Colon (tissue), 2 donors: ENCODE data around the gene DRG2.

Experiments
- FAIRE-seq: peaks from 2 replicates; lab custom pipeline; 2012; peaks lifted over from hg19 to GRCh38; lab: Jason Lieb, UNC
- donor health status: control.
- donor health status: control.

DRG2 gene

GRCh38 chr17:18076936-18077335, 10.8 kb upstream of the DRG2 start:
- no peak for FAIRE-seq

- no peak for FAIRE-seq
These were observed 8.2 kb upstream of the DRG2 start for GRCh38 chr17:18079543-18079942.

DNA sequence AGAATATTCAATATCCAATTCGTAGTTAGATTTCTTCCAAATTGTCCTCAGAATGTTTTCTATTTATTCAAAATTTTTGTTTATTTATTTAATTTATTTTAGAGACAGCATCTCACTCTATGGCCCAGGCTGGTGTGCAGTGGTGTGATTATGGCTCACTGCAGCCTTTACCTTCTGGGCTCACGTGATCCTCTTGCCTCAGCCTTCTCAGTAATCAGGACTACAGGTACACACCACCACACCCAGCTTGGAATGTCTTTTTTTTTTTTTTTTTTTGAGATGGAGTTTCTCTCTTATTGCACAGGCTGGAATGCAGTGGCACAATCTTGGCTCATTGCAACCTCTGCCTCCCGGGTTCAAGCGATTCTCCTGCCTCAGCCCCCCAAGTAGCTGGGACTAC, 3.5 kb upstream of the DRG2 start:
- no peak for FAIRE-seq

DNA sequence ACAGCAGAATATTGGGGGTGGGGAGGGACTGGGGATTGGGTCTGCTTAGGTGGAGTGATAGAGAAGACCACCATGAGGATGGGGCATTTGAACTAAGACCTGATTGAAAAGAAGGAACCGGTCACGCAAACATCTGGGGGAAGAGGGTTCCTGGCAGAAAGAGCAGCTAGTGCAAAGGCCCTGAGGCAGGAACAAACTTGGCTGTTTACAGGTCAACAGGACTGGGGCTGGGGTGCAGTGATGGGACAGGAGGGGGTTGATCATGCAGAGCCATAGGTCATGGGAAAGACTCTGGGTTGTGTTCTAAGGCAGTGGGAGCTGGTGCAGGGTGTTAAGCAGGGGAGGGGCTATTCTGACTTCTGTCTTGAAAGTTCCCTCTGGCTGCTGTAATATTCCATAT, 1.9 kb downstream of the DRG2 start:
- FAIRE-seq: no peak

DNA sequence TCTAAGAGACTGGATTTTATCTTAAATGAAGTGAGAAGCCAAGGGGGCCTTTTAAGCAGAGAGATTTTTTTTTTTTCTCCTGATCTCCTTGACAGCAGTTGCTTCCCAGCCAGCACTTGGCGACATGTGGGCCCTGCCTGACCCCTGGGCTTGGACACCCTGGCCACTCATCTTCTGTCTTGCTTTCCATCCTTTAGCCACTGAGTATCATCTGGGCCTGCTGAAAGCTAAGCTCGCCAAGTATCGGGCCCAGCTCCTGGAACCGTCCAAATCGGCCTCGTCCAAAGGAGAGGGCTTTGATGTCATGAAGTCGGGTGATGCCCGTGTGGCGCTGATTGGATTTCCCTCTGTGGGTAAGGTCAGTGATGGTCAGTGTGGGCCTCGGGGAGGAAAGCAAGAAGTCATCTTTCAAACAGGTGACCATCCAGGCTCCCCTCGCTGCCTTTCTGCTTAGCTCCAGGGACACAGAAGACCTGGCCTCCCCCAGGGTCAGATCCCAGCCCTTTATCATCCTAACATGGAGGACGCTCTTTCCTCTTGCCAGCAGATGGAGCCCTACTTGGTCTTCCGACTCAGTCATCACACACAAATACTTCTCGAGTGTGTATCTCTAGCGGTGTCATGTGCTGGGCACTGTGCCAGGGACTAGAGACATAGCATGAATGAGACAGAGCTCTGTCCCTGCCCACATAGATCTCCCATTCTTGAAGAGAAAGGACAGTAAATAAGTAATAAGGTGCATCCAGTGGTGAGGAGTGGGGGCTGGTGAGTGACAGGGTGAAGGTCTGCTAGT, 6.1 kb downstream of the DRG2 start:
- FAIRE-seq: no peak

DNA sequence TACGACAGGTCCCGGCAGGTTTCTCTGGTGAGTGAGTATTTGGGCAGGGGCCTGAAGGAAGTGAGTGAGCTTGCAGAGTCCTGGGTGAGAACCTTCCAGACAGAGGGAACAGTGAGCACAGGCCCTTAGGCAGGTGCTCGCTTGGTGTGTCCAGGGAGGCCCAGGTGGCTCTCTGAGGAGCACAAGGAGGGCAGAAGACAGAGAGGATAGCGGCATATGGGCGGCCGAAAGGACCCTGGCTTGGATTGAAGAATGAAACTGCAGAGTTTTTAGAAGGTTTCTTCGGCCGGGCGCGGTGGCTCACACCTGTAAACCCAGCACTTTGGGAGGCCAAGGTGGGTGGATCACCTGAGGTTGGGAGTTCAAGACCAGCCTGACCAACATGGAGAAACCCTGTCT, 6.7 kb downstream of the DRG2 start:
- no peak for FAIRE-seq

- FAIRE-seq: no peak
These were observed 11.8 kb downstream of the DRG2 start for GRCh38 chr17:18099516-18099915.

GRCh38 chr17:18100616-18101015, 12.9 kb downstream of the DRG2 start:
- no peak for FAIRE-seq

DNA sequence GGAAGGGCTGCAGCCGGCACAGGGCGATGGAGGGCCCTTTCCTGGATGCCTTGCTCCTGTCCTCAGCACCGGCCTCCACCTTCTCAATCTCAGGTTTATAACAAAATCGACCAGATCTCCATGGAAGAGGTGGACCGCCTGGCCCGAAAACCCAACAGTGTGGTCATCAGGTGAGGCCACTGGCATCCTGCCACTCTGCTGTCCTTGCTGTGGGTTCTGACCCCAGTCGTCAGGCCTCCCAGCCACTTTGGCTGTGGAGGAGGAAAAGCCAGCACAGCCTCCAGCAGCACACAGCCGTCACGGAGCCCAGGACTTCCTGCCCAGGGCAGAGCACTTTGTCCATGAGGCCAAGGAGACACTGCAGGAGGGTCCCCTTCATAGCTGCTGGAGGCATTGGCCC, 14.1 kb downstream of the DRG2 start:
- no peak for FAIRE-seq

- no peak for FAIRE-seq
These were observed 14.9 kb downstream of the DRG2 start for GRCh38 chr17:18102640-18103039.

- FAIRE-seq: no peak
These were observed 17.3 kb downstream of the DRG2 start for GRCh38 chr17:18105027-18105426.

DNA sequence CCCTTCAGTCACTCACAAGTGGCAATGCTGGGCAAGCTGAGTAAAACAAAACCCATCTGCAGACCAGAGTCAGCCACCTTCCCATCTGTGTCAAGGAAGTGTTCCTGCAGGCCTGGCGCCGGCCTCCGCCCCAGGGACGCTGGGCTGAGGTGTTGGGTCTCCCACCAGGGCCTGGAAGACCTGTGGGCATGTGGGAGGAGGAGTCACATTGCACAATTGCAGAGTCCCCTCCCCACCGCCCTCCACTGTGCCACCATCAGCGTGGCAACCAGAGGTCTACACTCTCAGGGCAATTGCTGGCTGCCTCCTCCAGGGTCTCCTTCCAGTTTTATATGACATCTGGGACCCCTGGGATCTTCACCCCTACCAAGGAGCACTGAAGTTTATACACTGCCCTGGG, 17.8 kb downstream of the DRG2 start:
- no peak for FAIRE-seq

DNA sequence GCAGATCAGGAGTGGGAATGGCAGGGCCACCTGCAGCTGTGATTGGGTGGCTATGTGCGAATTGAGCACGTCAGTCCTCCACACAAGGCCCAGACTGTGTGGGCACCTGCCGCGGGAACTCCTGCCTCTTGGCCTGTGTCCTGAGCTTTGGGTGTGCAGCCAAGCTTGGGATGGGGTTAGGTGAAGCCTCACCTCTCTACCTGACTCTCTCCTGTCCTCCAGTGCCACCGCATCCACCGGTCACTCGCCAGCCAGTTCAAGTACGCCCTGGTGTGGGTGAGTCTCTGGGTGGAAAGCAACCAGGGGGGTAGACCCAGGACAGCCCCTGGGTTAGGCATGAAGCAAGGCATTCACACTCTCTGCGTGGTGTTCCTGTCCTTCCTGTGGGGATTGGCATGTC, 18.5 kb downstream of the DRG2 start:
- no peak for FAIRE-seq

DNA sequence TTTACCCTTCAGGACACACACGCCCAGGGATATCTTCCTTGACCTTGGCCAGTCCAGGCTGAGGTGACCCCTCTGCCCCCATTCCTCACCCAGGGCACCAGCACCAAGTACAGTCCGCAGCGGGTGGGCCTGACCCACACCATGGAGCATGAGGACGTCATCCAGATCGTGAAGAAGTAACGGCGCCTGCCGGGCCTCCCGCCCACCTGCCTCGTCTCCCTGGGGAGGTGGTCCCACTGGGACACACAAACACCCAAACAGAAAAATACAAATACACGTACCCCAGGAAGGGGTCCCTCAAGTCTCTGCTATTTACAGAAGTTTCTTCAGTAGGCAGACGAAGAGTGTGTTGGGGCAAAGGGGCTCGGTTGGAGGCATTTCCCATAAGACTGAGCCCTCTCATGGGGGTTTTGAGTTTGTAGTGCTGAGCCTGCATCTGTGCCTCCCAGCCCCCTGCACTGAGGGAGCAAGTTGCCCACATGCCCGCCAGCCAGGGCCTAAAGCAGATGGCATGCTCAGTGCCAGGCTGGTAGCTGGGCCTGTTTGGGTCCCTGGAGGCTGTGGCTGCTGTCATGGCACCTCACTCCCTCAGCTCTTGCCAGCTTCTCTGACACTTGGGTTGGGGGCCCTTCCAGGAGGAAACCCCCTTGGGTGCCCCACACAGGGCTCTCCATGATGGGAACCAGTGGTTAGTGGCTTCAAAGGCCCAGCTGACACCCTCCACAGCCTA, 19.5 kb downstream of the DRG2 start:
- FAIRE-seq: no peak

- no peak for FAIRE-seq
These were observed 20.2 kb downstream of the DRG2 start for GRCh38 chr17:18107971-18108370.

GRCh38 chr17:18108401-18109312, 20.9 kb downstream of the DRG2 start, which contains the start of gene MYO15A:
Gene MYO15A (plus strand): TSS chr17:18108756. CDS start chr17:18118801, 10,045 bp downstream.
- FAIRE-seq: no peak

GRCh38 chr17:18109935-18110485, 22.3 kb downstream of the DRG2 start:
- FAIRE-seq: no peak

- no peak for FAIRE-seq
These were observed 22.9 kb downstream of the DRG2 start for GRCh38 chr17:18110636-18111145.

- no peak for FAIRE-seq
These were observed 23.7 kb downstream of the DRG2 start for GRCh38 chr17:18111330-18111971.

GRCh38 chr17:18115517-18115916, 27.8 kb downstream of the DRG2 start:
- no peak for FAIRE-seq

GRCh38 chr17:18116078-18116477, 28.3 kb downstream of the DRG2 start:
- no peak for FAIRE-seq

DNA sequence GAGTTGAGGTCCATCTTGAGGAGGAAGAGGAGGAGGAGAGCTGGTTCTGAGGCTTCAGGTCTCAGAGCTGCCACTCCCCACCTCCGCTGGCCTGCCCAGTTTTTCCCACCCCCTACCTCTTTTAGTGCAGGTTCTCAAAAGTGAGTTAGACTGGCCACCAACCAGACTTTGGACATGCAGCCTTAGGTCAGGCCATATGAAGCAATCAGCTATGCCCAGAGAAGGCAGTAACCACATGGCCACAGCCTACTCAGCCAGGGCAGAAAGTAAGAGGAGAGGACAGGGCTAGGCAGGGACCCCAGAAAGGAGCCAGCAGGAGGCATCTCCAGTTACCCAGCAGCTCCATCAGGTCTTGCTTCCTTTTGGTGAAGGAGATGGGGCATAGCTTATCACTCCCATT, 29.8 kb downstream of the DRG2 start:
- FAIRE-seq: no peak
